DOHH2 (cell line): Measurements from ENCODE around the gene CD28.
"Not testable (repeated sequence)": the region's sequence is repeated elsewhere in the genome, so short reads cannot be mapped to it uniquely, and the experiment has no call there.

Experiments used
- H3F3A ChIP-seq: fragments of 200-600 bp; sonication (generic), shearing (Covaris generic); 2 replicates; pipeline ENCODE4 v1.6.0; 2016; ENCODE audit warnings: antibody characterized with exemption, mild to moderate bottlenecking; ENCODE audit not compliant: control insufficient read depth, insufficient read depth
- H3K27ac ChIP-seq: fragments of 200-600 bp; sonication (generic); 2 replicates; pipeline ENCODE4 v1.5.1; 2014; ENCODE audit warnings: low read depth, mild to moderate bottlenecking, low read length, moderate library complexity
- H3K27me3 ChIP-seq: fragments of 200-600 bp; sonication (generic); 2 replicates; pipeline ENCODE4 v1.6.1; 2014; ENCODE audit warnings: mild to moderate bottlenecking, low read length, mixed read lengths; ENCODE audit not compliant: control insufficient read depth
- H3K36me3 ChIP-seq: fragments of 200-600 bp; sonication (generic); 2 replicates; pipeline ENCODE4 v1.6.1; 2014; ENCODE audit warnings: mild to moderate bottlenecking, low read length, moderate library complexity, mixed read lengths; ENCODE audit not compliant: control insufficient read depth
- H3K4me1 ChIP-seq: fragments of 200-600 bp; sonication (generic); 2 replicates; pipeline ENCODE4 v1.6.1; 2014; ENCODE audit warnings: mild to moderate bottlenecking, low read length, mixed read lengths; ENCODE audit not compliant: control insufficient read depth
- H3K4me2 ChIP-seq: fragments of 200-600 bp; sonication (generic); 2 replicates; pipeline ENCODE4 v1.6.0; 2014; ENCODE audit warnings: mild to moderate bottlenecking, low read length, moderate library complexity
- H3K4me3 ChIP-seq: fragments of 200-600 bp; sonication (generic); 2 replicates; pipeline ENCODE4 v1.5.1; 2014; ENCODE audit warnings: mild to moderate bottlenecking, low read length, mixed read lengths
- H3K79me2 ChIP-seq: fragments of 200-600 bp; sonication (generic); 2 replicates; pipeline ENCODE4 v1.6.1; 2014; ENCODE audit warnings: mild to moderate bottlenecking, low read length, mixed read lengths; ENCODE audit not compliant: control insufficient read depth
- H3K9me2 ChIP-seq: fragments of 200-600 bp; sonication (generic); replicated peaks from 2 replicates; pipeline ENCODE4 v1.6.1; 2014; ENCODE audit warnings: mild to moderate bottlenecking, low read length, mixed read lengths; ENCODE audit not compliant: control insufficient read depth
- H3K9me3 ChIP-seq: fragments of 200-600 bp; sonication (generic); 2 replicates; pipeline ENCODE4 v1.6.1; 2014; ENCODE audit warnings: antibody characterized with exemption, low read length, mixed read lengths; ENCODE audit not compliant: control insufficient read depth, insufficient read depth
- H4K20me1 ChIP-seq: fragments of 200-600 bp; sonication (generic); 2 replicates; pipeline ENCODE4 v1.6.0; 2014; ENCODE audit warnings: low read depth, mild to moderate bottlenecking, antibody characterized with exemption, low read length, moderate library complexity; ENCODE audit not compliant: control insufficient read depth, insufficient read depth
- EZH2phosphoT487 ChIP-seq: fragments of 200-600 bp; sonication (generic); IDR thresholded peaks from 2 replicates; pipeline ENCODE4 v1.6.1; 2017; ENCODE audit warnings: borderline replicate concordance, mild to moderate bottlenecking, antibody characterized with exemption, low read length, moderate library complexity, mixed read lengths
- TF ChIP-seq, protein P1 (sequence below): fragments of 200-600 bp; sonication (generic); IDR thresholded peaks from one replicate; pipeline ENCODE4 v1.5.1; 2014; ENCODE audit warnings: antibody characterized with exemption, mild to moderate bottlenecking, low read depth, low read length; ENCODE audit not compliant: poor library complexity, severe bottlenecking

The CD28 gene

DNA sequence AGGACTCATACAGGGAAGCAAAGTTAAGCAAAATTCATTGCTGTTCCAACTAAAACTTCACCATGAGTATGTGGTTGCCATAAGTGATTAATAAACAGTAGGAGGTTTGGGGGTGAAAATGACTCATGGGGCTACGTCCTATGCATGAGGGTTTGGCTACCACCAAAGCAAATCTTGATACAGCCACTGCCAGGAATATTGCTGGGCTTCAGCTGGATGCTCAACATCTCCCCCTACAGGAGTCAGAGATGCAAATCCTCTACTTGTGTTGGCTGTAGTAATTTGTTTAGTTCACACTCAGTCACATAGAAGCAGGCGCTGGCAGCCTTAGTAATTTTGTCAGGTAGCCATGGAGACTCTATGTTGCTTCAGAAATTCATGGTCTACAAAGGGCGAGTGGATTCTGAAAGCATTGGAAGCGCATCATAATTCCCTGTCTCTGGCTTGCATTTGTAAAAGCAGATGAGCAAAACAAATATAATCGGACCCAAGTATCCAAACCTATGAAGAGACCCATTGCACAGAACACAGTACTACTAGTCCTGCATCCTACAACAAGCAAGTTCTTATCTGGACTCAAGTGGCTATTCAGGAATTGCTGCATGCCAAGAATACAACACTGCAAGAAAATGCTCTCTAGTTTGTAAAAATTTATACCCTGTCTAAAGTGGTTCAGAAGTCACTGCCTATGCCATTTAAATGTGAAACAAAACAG is 76.0 kb downstream of the CD28 start:
- H3K27ac ChIP-seq = no peak overlapping the region
- H3K27me3 ChIP-seq = no peaks in the 10 kb centered on the region
- no peaks in the 10 kb centered on the region for H3K4me1 ChIP-seq
- H4K20me1 ChIP-seq = no peaks in the 10 kb centered on the region
- TF ChIP-seq, protein P1, sequence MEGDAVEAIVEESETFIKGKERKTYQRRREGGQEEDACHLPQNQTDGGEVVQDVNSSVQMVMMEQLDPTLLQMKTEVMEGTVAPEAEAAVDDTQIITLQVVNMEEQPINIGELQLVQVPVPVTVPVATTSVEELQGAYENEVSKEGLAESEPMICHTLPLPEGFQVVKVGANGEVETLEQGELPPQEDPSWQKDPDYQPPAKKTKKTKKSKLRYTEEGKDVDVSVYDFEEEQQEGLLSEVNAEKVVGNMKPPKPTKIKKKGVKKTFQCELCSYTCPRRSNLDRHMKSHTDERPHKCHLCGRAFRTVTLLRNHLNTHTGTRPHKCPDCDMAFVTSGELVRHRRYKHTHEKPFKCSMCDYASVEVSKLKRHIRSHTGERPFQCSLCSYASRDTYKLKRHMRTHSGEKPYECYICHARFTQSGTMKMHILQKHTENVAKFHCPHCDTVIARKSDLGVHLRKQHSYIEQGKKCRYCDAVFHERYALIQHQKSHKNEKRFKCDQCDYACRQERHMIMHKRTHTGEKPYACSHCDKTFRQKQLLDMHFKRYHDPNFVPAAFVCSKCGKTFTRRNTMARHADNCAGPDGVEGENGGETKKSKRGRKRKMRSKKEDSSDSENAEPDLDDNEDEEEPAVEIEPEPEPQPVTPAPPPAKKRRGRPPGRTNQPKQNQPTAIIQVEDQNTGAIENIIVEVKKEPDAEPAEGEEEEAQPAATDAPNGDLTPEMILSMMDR = peak; percentile 76
- no peak for TF ChIP-seq EZH2phosphoT487
- no peaks in the 10 kb centered on the region for H3F3A ChIP-seq
- H3K4me3 ChIP-seq = no peak overlapping the region
- H3K9me3 ChIP-seq = no peaks in the 10 kb centered on the region
- H3K79me2 ChIP-seq = no peaks in the 10 kb centered on the region
- no peak overlapping the region for H3K4me2 ChIP-seq
- H3K36me3 ChIP-seq = no peaks in the 10 kb centered on the region
- no peaks in the 10 kb centered on the region for H3K9me2 ChIP-seq

DNA sequence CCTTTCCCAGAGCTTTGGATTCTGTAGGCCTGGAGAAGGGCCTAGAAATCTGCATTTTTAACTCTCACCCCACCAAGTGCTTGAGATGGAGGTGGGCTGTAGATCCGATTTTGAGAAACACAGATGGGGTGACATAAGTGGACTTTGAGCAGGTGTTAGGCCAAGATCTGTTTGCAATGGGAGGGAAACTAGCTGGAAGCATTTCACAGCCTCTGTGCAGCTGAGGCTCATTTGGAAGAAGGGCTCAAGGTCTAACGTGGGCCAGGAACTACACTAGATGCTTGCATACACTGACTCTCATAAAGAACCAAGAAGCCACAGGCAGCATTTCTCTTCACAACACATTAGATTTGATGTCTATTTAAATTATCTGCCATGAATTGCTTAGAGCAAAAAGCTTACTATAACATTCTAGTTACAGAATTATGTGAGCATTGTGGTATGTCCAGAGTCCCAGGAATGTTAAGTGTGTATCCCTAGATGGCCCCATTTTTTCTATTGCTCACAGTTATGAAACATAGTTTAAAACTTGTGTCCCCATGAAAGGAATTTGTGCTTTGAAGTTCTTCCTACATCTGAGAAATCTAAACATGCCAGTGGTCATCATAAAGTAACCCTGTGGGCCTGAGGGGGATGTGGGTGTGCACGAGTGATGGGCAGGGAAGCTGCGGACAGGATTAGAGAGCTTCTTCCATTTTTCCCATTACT is 77.2 kb downstream of the CD28 start:
- Histone ChIP-seq H3K27me3 (peaks cover 4% of the 10 kb centered on the region), H4K20me1 (no peaks in the 10 kb centered on the region), H3K27ac (no peak overlapping the region), H3K9me3 (no peaks in the 10 kb centered on the region), H3K4me3 (no peak overlapping the region), H3K9me2 (no peaks in the 10 kb centered on the region), H3K79me2 (no peaks in the 10 kb centered on the region), H3K4me1 (no peaks in the 10 kb centered on the region), H3K36me3 (no peaks in the 10 kb centered on the region), H3F3A (no peaks in the 10 kb centered on the region), H3K4me2 (no peak overlapping the region)
- no peak for TF ChIP-seq EZH2phosphoT487
- TF ChIP-seq, protein P1 = no peak

DNA sequence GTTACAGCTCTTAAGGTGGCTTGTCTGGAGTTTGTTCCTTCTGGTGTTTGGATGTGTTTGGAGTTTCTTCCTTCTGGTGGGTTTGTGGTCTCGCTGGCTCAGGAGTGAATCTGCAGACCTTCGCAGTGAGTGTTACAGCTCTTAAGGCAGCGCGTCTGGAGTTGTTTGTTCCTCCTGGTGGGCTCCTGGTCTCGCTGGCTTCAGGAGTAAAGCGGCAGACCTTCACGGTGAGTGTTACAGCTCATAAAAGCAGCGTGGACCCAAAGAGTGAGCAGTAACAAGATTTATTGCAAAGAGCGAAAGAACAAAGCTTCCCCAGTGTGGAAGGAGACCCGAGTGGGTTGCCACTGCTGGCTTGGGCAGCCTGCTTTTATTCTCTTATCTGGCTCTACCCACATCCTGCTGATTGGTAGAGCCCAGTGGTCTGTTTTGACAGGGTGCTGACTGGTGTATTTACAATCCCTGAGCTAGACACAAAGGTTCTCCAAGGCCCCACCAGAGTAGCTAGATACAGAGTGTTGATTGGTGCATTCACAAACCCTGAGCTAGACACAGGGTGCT is 78.4 kb downstream of the CD28 start:
- not testable (repeated sequence) for H3K4me1 ChIP-seq, H3K4me3 ChIP-seq, H3K27me3 ChIP-seq, H3K79me2 ChIP-seq, H3K4me2 ChIP-seq, H3K9me2 ChIP-seq, H4K20me1 ChIP-seq, H3K9me3 ChIP-seq, H3F3A ChIP-seq, H3K36me3 ChIP-seq, H3K27ac ChIP-seq

DNA sequence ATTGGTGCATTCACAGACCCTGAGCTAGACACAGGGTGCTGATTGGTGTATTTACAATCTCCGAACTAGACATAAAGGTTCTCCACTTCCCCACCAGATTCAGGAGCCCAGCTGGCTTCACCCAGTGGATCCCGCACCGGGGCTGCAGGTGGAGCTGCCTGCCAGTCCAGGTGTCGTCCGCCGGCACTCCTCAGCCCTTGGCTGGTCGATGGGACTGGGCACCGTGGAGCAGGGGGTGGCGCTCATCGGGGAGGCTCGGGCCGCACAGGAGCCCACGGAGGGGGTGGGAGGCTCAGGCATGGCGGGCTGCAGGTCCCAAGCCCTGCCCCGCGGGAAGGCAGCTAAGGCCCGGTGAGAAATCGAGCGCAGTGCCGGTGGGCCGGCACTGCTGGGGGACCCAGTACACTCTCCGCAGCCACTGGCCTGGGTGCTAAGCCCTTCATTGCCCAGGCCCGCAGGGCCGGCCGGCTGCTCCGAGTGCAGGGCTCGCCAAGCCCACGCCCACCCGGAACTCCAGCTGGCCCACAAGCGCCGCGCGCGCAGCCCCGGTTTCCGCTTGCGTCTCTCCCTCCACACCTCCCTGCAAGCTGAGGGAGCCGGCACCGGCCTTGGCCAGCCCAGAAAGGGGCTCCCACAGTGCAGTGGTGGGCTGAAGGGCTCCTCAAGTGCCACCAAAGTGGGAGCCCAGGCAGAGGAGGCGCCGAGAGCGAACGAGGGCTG is 79.1 kb downstream of the CD28 start:
- not testable (repeated sequence) for H3K79me2 ChIP-seq, H3K4me2 ChIP-seq, H3F3A ChIP-seq, H3K4me3 ChIP-seq, H3K4me1 ChIP-seq, H4K20me1 ChIP-seq, H3K9me2 ChIP-seq, H3K27me3 ChIP-seq, H3K36me3 ChIP-seq, H3K9me3 ChIP-seq, H3K27ac ChIP-seq
